Smooth muscle cell of bladder (primary cell): ENCODE data around the gene UNC5C. TPM values are rescaled to one million over a fixed set of nuclear protein-coding genes. Genes with fewer than 3 reads are reported as not detected.

Experiments
- total RNA-seq: library from RNA; depleted of rRNA; stranded (reverse); fragments of >200 nt; gene quantifications from 2 replicates; pipeline ENCODE4 v1.2.3, GENCODE V29; 2014

The UNC5C gene
- 0.28 TPM in 2 replicates for total RNA-seq

DNA sequence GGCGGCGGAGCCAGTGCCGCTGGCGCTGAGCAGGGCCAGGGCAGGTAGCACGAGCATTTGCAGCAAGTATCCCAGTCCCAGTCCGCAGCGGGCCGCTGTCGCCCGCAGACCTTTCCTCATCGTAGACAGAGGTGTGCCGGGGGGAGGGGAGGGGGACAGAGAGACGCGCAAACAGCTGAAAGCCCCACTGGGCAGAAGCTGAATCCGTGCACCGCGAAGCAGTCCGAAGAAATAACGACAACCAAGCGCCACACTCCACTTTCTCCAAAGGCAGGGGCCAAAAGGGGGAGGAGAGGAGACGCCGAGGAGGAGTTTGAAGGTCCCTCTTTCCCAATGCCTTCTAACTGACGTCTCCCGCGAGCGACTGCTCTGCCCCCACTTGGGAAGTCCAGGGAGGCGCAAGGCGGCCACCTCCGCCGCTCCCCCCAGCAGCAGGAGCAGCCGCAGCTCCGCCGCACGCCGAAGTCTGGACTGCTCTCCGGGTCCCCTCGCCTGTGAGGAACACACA, at the start of gene UNC5C:
Gene UNC5C, minus strand, starts transcription at position 236 of the 508 bp plus-strand sequence.

